Epithelial cell of prostate (primary cell): Measurements from ENCODE around the gene ACADL.

ENCODE experiments used
- DNase-seq: peaks from one replicate; pipeline ENCODE4 v3.0.0-alpha.2; 2011; ENCODE audit warnings: low read depth, low spot score
- H3K27ac ChIP-seq: fragments of 450-650 bp; 2 replicates; pipeline ENCODE4 v1.5.1; 2017; ENCODE audit warnings: mild to moderate bottlenecking

Gene ACADL

DNA sequence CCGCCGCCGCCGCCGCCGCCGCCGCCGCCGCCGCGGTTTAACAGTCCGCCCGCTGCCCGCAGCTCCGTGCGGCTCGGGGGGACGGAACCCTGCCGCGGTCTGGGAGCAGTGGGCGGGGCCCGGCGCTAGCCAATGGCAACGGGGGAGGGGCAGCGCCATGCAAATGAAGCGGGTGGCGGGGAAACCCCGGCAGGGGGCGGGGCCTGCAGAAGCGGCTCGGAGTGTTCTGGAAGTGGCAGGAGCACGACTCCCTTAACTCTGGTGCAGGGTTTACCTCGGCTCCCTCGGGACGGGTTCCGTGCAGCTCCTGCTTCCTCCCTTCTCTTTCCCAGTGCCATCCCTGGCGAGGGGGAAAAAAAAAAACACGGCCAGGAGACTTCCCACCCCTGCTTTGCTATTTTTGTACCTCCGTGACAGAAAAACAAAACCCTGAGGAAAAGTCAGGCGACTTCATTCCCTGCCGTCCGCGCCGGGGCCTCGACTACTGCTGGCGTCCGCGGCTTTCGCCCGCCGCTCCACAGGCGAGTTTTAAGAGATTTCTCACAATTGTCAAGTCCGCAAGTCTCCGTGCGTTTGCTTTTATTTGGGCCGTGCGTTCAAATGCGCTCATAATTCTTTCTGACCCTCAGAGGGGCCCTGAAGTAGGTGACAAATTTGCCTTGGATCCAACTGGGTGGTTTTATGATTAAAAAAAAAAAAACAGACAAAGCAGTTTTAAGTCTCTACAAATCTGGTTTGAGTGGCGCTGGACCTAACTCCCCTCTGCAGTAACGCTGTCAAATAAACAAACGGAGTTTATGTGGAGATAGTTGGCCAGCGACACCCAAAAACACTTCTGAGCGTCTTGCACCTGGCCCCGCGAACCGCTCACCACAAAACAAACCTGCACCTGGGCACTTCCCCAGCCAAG lies 53.7 kb downstream of the ACADL start, which contains the start of gene KANSL1L:
Gene KANSL1L, minus strand, starts transcription at position 101 of the 910 bp plus-strand sequence. CDS start 16,827 bp downstream, outside the sequence.
- peak; percentile 70 for DNase-seq
- peak within 1 kb of the TSS; percentile 95 for H3K27ac ChIP-seq

- DNase-seq, result peak; percentile 64
- H3K27ac ChIP-seq, result peak overlapping the region; percentile 95
These were observed 54.6 kb downstream of the ACADL start for GRCh38 chr2:210170446-210171303.

GRCh38 chr2:210170196-210170445 lies 55.1 kb downstream of the ACADL start:
- no peak for DNase-seq
- H3K27ac ChIP-seq, result peak overlapping the region; percentile 95

DNA sequence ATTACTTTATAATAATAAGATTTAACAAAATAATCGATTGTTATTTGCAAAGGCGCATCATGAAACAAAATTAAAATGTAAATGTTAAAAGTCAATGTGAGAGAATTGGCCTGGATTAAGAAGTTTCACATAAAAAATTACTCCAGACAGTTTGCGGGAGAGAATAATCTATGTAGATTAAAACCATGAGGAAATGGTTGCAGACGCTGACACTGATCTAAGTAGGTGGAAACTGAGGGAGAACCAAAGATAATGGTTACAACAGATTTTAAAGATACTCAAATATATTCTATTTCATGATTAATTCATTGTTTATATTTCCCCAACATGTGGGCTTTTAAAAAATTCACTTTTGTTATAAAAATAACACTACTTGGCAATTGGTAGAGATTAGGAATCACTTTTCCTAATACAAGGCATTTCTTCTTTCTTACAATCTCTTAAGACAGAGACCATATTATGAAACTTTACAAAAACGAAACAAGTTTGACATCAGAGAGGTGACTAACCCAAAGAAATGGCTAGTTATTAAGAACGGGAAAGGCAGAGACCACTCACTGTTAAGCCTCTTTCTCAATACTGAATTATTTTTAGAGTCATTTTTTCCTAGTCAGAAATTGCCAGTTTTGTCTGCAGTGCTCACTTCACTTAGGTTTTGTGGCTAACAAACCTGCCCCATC lies 55.6 kb downstream of the ACADL start:
- peak overlapping the region; percentile 95 for H3K27ac ChIP-seq
- DNase-seq, result no peak

DNA sequence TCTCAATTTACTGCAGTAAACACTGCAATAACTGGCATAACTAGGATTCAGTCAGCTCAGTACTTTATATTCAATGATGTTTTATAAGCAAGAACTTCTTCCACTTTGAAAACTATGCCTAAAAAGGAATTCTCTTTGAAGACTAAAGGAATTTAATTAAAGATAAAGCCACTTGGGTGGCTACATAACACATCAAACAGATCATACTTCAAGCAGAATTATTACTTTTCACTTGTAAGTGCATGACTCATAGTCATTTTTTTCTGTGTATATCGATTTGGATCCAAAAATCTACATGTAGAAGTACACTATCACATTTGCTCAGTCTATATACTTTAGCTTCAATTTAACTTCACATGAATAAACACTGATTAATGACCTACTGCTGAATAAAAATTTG lies 58.0 kb downstream of the ACADL start:
- H3K27ac ChIP-seq, result no peak overlapping the region
- DNase-seq, result no peak

GRCh38 chr2:210162466-210163124 lies 62.7 kb downstream of the ACADL start:
- no peak overlapping the region for H3K27ac ChIP-seq
- no peak for DNase-seq

- no peak overlapping the region for H3K27ac ChIP-seq
- no peak for DNase-seq
These were observed 66.2 kb downstream of the ACADL start for GRCh38 chr2:210159059-210159458.

- DNase-seq, result no peak
- H3K27ac ChIP-seq, result no peak overlapping the region
These were observed 67.0 kb downstream of the ACADL start for GRCh38 chr2:210158236-210158635.

- H3K27ac ChIP-seq, result no peak overlapping the region
- DNase-seq, result no peak
These were observed 67.7 kb downstream of the ACADL start for GRCh38 chr2:210157526-210157925.

GRCh38 chr2:210147614-210148013 lies 77.6 kb downstream of the ACADL start:
- DNase-seq, result no peak
- no peak overlapping the region for H3K27ac ChIP-seq
